Measurements from ENCODE around the gene TSPY8. TPM values are rescaled to one million over a fixed set of nuclear protein-coding genes. Genes with fewer than 3 reads are reported as not detected.
"Not testable (repeated sequence)": the region's sequence is repeated elsewhere in the genome, so short reads cannot be mapped to it uniquely, and the experiment has no call there.

The TSPY8 gene, protein sequence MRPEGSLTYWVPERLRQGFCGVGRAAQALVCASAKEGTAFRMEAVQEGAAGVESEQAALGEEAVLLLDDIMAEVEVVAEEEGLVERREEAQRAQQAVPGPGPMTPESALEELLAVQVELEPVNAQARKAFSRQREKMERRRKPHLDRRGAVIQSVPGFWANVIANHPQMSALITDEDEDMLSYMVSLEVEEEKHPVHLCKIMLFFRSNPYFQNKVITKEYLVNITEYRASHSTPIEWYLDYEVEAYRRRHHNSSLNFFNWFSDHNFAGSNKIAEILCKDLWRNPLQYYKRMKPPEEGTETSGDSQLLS
- total RNA-seq (2014; rRNA removed; shearing (Covaris generic)): not detected in 2 replicates

DNA sequence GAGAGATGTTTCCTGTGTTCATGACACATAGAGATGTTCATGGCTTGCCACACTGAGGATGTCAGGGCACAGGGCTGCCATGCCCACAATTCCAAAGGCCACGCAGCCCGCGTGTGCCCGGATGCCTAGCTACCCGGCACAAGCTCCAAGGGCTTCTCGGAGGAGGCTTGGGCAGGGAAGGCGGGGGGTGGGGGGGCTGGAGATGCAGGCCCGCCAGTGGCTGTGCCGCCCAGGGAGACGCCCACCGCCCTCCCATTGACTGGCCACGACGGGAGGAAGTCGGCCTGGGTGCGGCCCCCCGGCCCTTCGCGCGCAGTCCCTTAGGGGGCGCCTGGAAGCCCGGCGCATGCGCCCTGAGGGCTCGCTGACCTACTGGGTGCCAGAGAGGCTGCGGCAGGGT, at the start of gene TSPY8:
TSPY8 (plus strand) TSS at position 301 of the 400 bp plus-strand sequence; CDS start at position 347, 46 bp downstream.
- DNase-seq (ENCODE audit: low read depth): not testable (repeated sequence)

- DNase-seq (ENCODE audit: low read depth): no peak
Observed at GRCh38 chrY:9320996-9321395, 36.6 kb upstream of the TSPY8 start.

GRCh38 chrY:9337164-9337563, 20.4 kb upstream of the TSPY8 start, which contains the start of gene TSPY4:
Gene TSPY4 (plus strand): TSS chrY:9337464. CDS start chrY:9337510, 46 bp downstream.
- not testable (repeated sequence) for DNase-seq (ENCODE audit: low read depth)

DNA sequence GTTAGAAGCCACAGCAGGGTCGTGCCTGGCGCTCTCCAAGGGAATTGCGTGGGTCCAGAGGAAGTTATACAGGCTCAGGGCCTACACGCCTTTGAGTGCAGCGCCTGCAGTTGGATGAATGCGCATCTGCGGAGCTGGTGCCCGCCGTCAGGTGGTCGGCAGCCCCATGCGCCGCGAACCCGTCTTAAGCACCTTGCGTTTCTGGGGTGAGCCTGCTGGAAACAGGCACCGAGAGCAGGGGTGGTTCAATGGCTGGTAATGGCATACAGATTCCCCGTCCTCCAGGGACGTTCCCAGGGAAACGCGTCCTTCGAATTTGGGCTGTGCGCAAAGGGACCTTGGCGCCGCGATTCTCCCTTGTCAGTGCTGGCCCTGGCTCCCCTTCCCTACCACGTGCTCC, 38.9 kb downstream of the TSPY8 start:
- DNase-seq (ENCODE audit: low read depth): not testable (repeated sequence)

- DNase-seq (ENCODE audit: low read depth): not testable (repeated sequence)
Observed at GRCh38 chrY:9398121-9398520, 40.5 kb downstream of the TSPY8 start, which contains the start of gene TSPY3. Gene TSPY3 (plus strand): TSS chrY:9398421. CDS start chrY:9398467, 46 bp downstream.

Other genes with a start within 250 kb of the TSPY8 start
- not detected in 2 replicates for gene TSPY4, start 20.3 kb upstream of the TSPY8 start, total RNA-seq (2014; rRNA removed; shearing (Covaris generic))
- gene TSPY3, start 40.6 kb downstream of the TSPY8 start, total RNA-seq (2014; rRNA removed; shearing (Covaris generic)): not detected in 2 replicates
- gene TSPY1, start 109.2 kb downstream of the TSPY8 start, total RNA-seq (2014; rRNA removed; shearing (Covaris generic)): not detected in 2 replicates
- gene TSPY9, start 129.5 kb downstream of the TSPY8 start, total RNA-seq (2014; rRNA removed; shearing (Covaris generic)): not detected in 2 replicates
- not detected in 2 replicates for gene TSPY10, start 170.1 kb downstream of the TSPY8 start, total RNA-seq (2014; rRNA removed; shearing (Covaris generic))